T-helper 17 cell (primary cell): ENCODE measurements around the gene SIK1. TPM values are rescaled to one million over a fixed set of nuclear protein-coding genes. Genes with fewer than 3 reads are reported as not detected.

Source experiments
- ATAC-seq: fragments of 150-1000 bp; cut with Tn5 transposase; 2 replicates; pipeline ENCODE4 v1.10.0; 2021; ENCODE audit warnings: mild to moderate bottlenecking, moderate library complexity
- DNase-seq, 3 donors: peaks; one replicate each; pipeline versions ENCODE4 v3.0.0 to v3.0.0-alpha.2; 2020 to 2021
- H3K9me3 ChIP-seq: one replicate; pipeline ENCODE4 v1.7.0; 2013; ENCODE audit warnings: low read length, mild to moderate bottlenecking; ENCODE audit not compliant: control insufficient read depth, poor library complexity, severe bottlenecking
- H3K27ac Mint-ChIP-seq: one replicate; pipeline ENCODE4 v1.8.0; 2022; ENCODE audit warnings: mild to moderate bottlenecking, moderate library complexity, mixed read lengths
- H3K27me3 Mint-ChIP-seq: one replicate; pipeline ENCODE4 v1.8.0; 2022; ENCODE audit warnings: mixed read lengths
- H3K36me3 Mint-ChIP-seq: one replicate; pipeline ENCODE4 v1.8.0; 2022; ENCODE audit warnings: low read depth, mixed read lengths
- H3K4me1 Mint-ChIP-seq: one replicate; pipeline ENCODE4 v1.8.0; 2022; ENCODE audit warnings: mild to moderate bottlenecking, mixed read lengths
- H3K4me3 Mint-ChIP-seq: one replicate; pipeline ENCODE4 v1.8.0; 2022; ENCODE audit warnings: mild to moderate bottlenecking, moderate library complexity, mixed read lengths
- total RNA-seq, 4 donors: library from RNA in 2 of 4; stranded (reverse) in 2 of 4; gene quantifications; one replicate each; pipeline ENCODE4 v1.2.3 and lab custom pipeline; 2022 to 2026

The SIK1 gene
- total RNA-seq, 2 donors from 2014 or later, result 229 to 266 TPM

DNA sequence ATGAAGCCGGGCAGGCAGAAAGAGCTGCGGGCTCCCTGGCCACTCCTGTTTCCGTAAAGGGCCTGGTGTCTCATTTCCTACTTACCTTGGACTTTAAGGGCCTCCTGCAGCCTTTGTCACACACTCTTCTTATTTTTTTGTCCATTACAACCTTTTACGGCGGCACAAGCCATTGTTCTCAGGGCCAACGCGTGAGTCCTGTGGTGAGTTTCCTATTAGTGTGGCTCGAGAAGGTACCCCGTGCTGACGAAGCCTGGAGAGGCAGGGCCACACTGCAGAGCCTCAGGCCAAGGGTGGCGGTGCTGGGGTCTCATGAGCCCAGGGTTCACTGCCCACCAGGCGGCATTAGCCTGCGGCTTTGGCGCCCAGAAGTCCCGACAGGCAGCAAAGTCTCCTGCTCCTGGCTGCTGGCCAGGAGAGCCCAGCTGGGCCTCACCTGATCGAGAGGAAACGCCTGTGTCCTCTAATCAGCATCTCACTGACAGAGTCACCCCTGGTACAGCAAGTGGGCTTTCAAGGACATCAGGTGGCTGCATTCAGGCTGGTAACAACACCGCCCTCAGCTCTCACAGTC is 62.0 kb downstream of the SIK1 start:
- Mint-ChIP-seq H3K4me1 (peaks cover 22% of the 10 kb centered on the region), H3K27me3 (peaks cover 17% of the 10 kb centered on the region), H3K36me3 (no peaks in the 10 kb centered on the region), H3K4me3 (no peak overlapping the region), H3K27ac (no peak overlapping the region)
- ATAC-seq (no peak), DNase-seq (no peak)
- H3K9me3 ChIP-seq, result no peaks in the 10 kb centered on the region

Other genes starting within 250 kb of the SIK1 start
- gene HSF2BP, start 232.4 kb upstream of the SIK1 start, total RNA-seq, result under 1 TPM; 0.20 to 0.37 TPM
- gene RRP1B, start 232.4 kb upstream of the SIK1 start, total RNA-seq, result 10 to 100 TPM; 30.3 to 30.6 TPM